ENCODE data around the gene NOS3.

Gene NOS3

GRCh38 chr7:150986556-150986955 is 4.3 kb upstream of the NOS3 start:
- no peaks in the 10 kb centered on the region for H3K4me1 ChIP-seq (ENCODE audit: control insufficient read depth, insufficient read depth, low read length)
- no peak for TF ChIP-seq ZNF138 (tag by site-specific recombination; IDR thresholded peaks at IDR 0.05; ENCODE audit: borderline replicate concordance)
- TF ChIP-seq ZNF133 (tag by site-specific recombination; IDR thresholded peaks at IDR 0.05), result no peak
- TF ChIP-seq ZNF114 (tag by site-specific recombination; IDR thresholded peaks at IDR 0.05), result no peak
- no peak for TF ChIP-seq ZNF580 (tag by site-specific recombination; IDR thresholded peaks at IDR 0.05)
- TF ChIP-seq ZNF394 (tag by site-specific recombination; IDR thresholded peaks at IDR 0.05; ENCODE audit: borderline replicate concordance), result no peak
- TF ChIP-seq ZNF24 (tag by site-specific recombination; IDR thresholded peaks at IDR 0.05), result no peak
- no peak for TF ChIP-seq MEIS1 (CRISPR knock-in tag; IDR thresholded peaks at IDR 0.05; ENCODE audit: borderline replicate concordance)
- TF ChIP-seq GLIS1 (tag by site-specific recombination; IDR thresholded peaks at IDR 0.05), result no peak
- no peak for TF ChIP-seq IKZF3 (tag by site-specific recombination; IDR thresholded peaks at IDR 0.05)
- no peak for TF ChIP-seq ZNF266 (tag by site-specific recombination; IDR thresholded peaks at IDR 0.05; ENCODE audit: low read depth)
- TF ChIP-seq SCRT2 (tag by site-specific recombination; IDR thresholded peaks at IDR 0.05), result no peak
- no peak for TF ChIP-seq ZNF501 (tag by site-specific recombination; IDR thresholded peaks at IDR 0.05)
- TF ChIP-seq ZNF768 (tag by site-specific recombination; IDR thresholded peaks at IDR 0.05), result no peak
- no peak for TF ChIP-seq TCF7L2 (IDR thresholded peaks at IDR 0.05; ENCODE audit: borderline replicate concordance, low read depth, low read length)
- ChIA-PET CTCF (interaction anchor here (0.6 to 6.2 kb wide), 17 partner anchors 10 to 238 kb away, joined by 3 to 124 read pairs (median 3); no protein-coding TSS in a partner anchor), POLR2A (no interaction called here)
- no peaks in the 10 kb centered on the region for H3K9me3 ChIP-seq (ENCODE audit: control insufficient read depth, insufficient read depth, low read depth, low read length)
- no peak overlapping the region for H3K4me3 ChIP-seq (ENCODE audit: low read depth, low read length)
- H3K36me3 ChIP-seq (ENCODE audit: control insufficient read depth in 2 of 2, insufficient read depth in 1 of 2, low read length in 2 of 2), result no peaks in the 10 kb centered on the region
- H3K27ac ChIP-seq (ENCODE audit: extremely low read depth, low read depth, low read length), result no peak overlapping the region

GRCh38 chr7:150988230-150989226 is 2.3 kb upstream of the NOS3 start:
- POLR2A ChIA-PET, result no interaction called here
- Histone ChIP-seq H3K4me3 (ENCODE audit: low read depth, low read length) (no peak overlapping the region), H3K4me1 (ENCODE audit: control insufficient read depth, insufficient read depth, low read length) (no peaks in the 10 kb centered on the region), H3K9me3 (ENCODE audit: control insufficient read depth, insufficient read depth, low read depth, low read length) (no peaks in the 10 kb centered on the region), H3K27ac (ENCODE audit: extremely low read depth, low read depth, low read length) (no peak overlapping the region), H3K36me3 (ENCODE audit: control insufficient read depth in 2 of 2, insufficient read depth in 1 of 2, low read length in 2 of 2) (no peaks in the 10 kb centered on the region)
- CTCF ChIA-PET, result interaction anchor here (0.5 to 2.1 kb wide), 25 partner anchors 8 to 1966 kb away, joined by 3 to 12 read pairs (median 3); no protein-coding TSS in a partner anchor
- peak; percentile 54; the same call in 1 of the 2 replicates for TF ChIP-seq ZNF324 (tag by site-specific recombination; IDR thresholded peaks at IDR 0.05)
- peak; percentile 47; the same call in 1 of the 2 replicates for TF ChIP-seq GLIS2 (tag by site-specific recombination; IDR thresholded peaks at IDR 0.05)
- TF ChIP-seq ZNF280C (tag by site-specific recombination; IDR thresholded peaks at IDR 0.05), result no peak
- TF ChIP-seq CTCF (tag by site-specific recombination; IDR thresholded peaks at IDR 0.05), result peak; percentile 86
- TF ChIP-seq ZNF398 (tag by site-specific recombination; IDR thresholded peaks at IDR 0.05), result peak; percentile 92
- TF ChIP-seq ZNF214 (tag by site-specific recombination; IDR thresholded peaks at IDR 0.05; ENCODE audit: borderline replicate concordance), result no peak
- TF ChIP-seq ZNF76 (tag by site-specific recombination; IDR thresholded peaks at IDR 0.05; ENCODE audit: borderline replicate concordance, low read depth), result 0 out of 2 replicates have a peak, but pooled peaks have one; percentile 31
- peak; percentile 89 for TF ChIP-seq KLF1 (tag by site-specific recombination; IDR thresholded peaks at IDR 0.05)
- TF ChIP-seq ZFHX2 (tag by site-specific recombination; conservative IDR thresholded peaks at IDR 0.05), result peak; percentile 63
- no peak for TF ChIP-seq ZNF23 (tag by site-specific recombination; IDR thresholded peaks at IDR 0.05; ENCODE audit: borderline replicate concordance)
- peak; percentile 55 for TF ChIP-seq SP7 (tag by site-specific recombination; IDR thresholded peaks at IDR 0.05)
- TF ChIP-seq ZNF24 (tag by site-specific recombination; IDR thresholded peaks at IDR 0.05), result 0 out of 2 replicates have a peak, but pooled peaks have one; percentile 40
- peak; percentile 81 for TF ChIP-seq KLF17 (tag by site-specific recombination; IDR thresholded peaks at IDR 0.05)
- TF ChIP-seq ZNF335 (tag by site-specific recombination; conservative IDR thresholded peaks at IDR 0.05), result peak; percentile 26; the same call in 1 of the 2 replicates

All from HEK293 (cell line).